ENCODE results near the gene CDKN2D.

CDKN2D gene

DNA sequence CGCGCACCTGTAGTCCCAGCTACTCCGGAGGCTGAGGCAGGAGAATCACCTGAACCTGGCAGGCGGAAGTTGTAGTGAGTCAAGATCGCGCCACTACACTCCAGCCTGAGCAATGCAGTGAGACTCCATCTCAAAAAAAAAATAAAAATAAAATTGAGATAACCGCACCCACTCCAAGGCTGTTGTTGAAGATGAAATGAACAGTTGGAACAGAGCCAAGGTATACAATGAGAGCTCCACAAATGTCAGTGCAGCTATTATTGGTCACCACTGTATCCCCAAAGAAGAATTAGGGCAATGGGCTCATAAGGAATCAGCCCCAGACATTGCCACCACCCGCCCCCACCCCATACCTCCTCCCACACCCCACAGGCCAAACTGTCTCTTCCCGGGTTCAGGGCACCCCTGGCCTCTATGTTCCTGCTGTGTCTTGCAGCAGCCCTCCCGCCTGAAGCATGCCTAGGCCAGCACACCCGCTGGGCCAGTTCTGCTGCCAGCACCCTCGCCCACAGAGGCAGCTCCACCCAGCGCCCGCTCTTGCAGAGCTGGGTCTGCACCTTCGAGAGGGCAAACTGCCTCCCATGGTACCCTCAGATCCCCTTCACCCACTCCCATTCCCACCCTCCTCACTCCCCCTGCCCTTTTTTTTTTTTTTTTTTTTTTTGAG is 48.0 kb downstream of the CDKN2D start:
- no peak for DNase-seq (ENCODE audit: low read depth in 2 of 2)

DNA sequence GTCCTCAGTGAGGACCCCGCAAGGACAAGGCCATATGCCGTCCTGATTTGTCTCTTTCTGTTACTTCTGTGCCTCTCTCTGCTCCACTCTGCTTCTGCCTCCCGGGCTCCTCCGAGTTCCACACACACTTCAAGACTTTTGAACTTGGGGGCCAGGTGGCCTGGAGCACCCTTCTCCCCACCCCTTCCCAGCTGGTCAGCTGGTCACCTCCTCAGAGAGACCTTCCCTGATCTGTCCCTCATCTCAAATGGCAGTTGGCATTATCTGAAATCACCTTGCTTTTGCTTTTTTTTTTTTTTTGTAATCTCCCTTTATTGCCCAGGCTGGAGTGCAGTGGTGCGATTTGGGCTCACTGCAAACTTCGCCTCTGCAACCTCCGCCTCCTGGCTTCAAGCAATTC is 49.4 kb downstream of the CDKN2D start:
- no peak for DNase-seq (ENCODE audit: low read depth in 2 of 2)

- no peak for DNase-seq (ENCODE audit: low read depth in 2 of 2)
Measured at GRCh38 chr19:10518444-10519361, 50.1 kb downstream of the CDKN2D start.

DNA sequence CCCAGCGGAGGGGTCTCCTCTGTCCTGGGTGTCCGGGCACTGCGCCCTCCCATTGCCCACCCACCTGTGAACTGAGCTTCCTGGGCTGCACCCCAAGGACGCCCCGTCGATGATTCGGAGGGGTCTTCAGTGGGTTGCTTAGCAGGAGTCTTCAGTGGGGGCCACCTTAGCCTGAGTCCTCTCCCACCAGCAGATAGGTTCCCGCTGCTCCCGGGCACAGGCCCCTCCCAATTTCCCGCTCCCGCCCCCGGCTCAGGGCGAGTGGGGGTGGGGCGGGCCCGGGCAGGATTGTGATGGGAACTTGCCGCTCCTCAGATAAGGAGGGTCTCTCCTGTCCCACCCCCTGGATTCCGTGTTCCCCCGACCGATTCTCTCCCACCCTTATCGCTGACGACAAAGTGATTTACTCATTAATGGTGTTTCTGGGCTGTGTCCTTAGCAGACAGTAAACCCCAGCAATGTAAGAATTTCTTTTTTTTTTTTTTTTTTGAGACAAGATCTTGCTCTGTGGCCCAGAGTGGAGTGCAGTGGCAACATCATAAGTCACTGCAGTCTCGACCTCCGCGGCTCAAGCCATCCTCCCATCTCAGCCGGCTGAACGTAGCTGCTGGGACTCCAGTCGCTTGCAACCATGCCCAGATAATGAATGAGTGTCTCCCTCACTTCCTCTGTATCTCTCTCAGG is 50.9 kb downstream of the CDKN2D start:
- DNase-seq (ENCODE audit: low read depth in 2 of 2), result no peak

GRCh38 chr19:10517361-10517759 is 51.4 kb downstream of the CDKN2D start, which contains the start of gene S1PR5:
Gene S1PR5, minus strand, starts transcription at chr19:10517447. Its CDS starts 2,436 bp downstream, at chr19:10515011.
- no peak for DNase-seq (ENCODE audit: low read depth in 2 of 2)

DNA sequence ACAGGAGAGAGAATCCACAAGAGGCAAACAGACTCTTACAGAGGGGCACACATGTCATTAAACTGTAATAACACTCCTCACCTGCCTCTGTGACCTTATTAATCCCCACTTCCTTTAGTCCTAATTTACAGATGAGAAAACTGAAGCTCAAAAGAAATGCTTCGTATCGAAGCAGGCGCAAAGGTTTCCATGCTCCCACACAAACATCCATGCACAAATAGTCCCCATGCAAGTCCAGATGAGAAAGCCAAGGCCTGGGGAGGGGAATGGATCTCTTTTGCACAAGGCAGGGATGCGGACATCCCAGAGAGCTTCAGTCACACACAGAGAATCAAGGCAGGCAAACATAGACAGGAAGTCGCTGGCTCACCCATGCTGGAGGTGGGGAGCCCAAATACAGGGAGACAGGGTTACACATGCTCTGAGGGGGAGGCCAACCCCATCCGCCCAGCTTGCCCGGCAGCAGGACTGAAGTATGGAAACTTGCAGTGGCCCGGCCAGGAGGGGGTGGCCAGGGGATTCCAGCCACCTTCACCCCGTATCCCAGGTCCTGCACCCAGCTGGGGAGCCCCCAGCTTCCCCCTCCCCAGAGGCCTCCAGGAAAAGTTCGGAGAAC is 52.0 kb downstream of the CDKN2D start:
- DNase-seq (ENCODE audit: low read depth in 2 of 2), result no peak

Measured in stimulated activated CD8-positive, alpha-beta memory T cell treated with anti-CD3 and anti-CD28 coated beads, Interleukin-2, amount 100 ng/mL, for 48 hours (primary cell).